DOHH2 (cell line): ENCODE measurements around the gene TTYH1.

Source experiments
- H3F3A ChIP-seq: fragments of 200-600 bp; sonication (generic), shearing (Covaris generic); 2 replicates; pipeline ENCODE4 v1.6.0; 2016; ENCODE audit warnings: antibody characterized with exemption, mild to moderate bottlenecking; ENCODE audit not compliant: control insufficient read depth, insufficient read depth
- H3K27ac ChIP-seq: fragments of 200-600 bp; sonication (generic); 2 replicates; pipeline ENCODE4 v1.5.1; 2014; ENCODE audit warnings: low read depth, mild to moderate bottlenecking, low read length, moderate library complexity
- H3K27me3 ChIP-seq: fragments of 200-600 bp; sonication (generic); 2 replicates; pipeline ENCODE4 v1.6.1; 2014; ENCODE audit warnings: mild to moderate bottlenecking, low read length, mixed read lengths; ENCODE audit not compliant: control insufficient read depth
- H3K36me3 ChIP-seq: fragments of 200-600 bp; sonication (generic); 2 replicates; pipeline ENCODE4 v1.6.1; 2014; ENCODE audit warnings: mild to moderate bottlenecking, low read length, moderate library complexity, mixed read lengths; ENCODE audit not compliant: control insufficient read depth
- H3K4me1 ChIP-seq: fragments of 200-600 bp; sonication (generic); 2 replicates; pipeline ENCODE4 v1.6.1; 2014; ENCODE audit warnings: mild to moderate bottlenecking, low read length, mixed read lengths; ENCODE audit not compliant: control insufficient read depth
- H3K4me2 ChIP-seq: fragments of 200-600 bp; sonication (generic); 2 replicates; pipeline ENCODE4 v1.6.0; 2014; ENCODE audit warnings: mild to moderate bottlenecking, low read length, moderate library complexity
- H3K4me3 ChIP-seq: fragments of 200-600 bp; sonication (generic); 2 replicates; pipeline ENCODE4 v1.5.1; 2014; ENCODE audit warnings: mild to moderate bottlenecking, low read length, mixed read lengths
- H3K79me2 ChIP-seq: fragments of 200-600 bp; sonication (generic); 2 replicates; pipeline ENCODE4 v1.6.1; 2014; ENCODE audit warnings: mild to moderate bottlenecking, low read length, mixed read lengths; ENCODE audit not compliant: control insufficient read depth
- H3K9me2 ChIP-seq: fragments of 200-600 bp; sonication (generic); replicated peaks from 2 replicates; pipeline ENCODE4 v1.6.1; 2014; ENCODE audit warnings: mild to moderate bottlenecking, low read length, mixed read lengths; ENCODE audit not compliant: control insufficient read depth
- H3K9me3 ChIP-seq: fragments of 200-600 bp; sonication (generic); 2 replicates; pipeline ENCODE4 v1.6.1; 2014; ENCODE audit warnings: antibody characterized with exemption, low read length, mixed read lengths; ENCODE audit not compliant: control insufficient read depth, insufficient read depth
- H4K20me1 ChIP-seq: fragments of 200-600 bp; sonication (generic); 2 replicates; pipeline ENCODE4 v1.6.0; 2014; ENCODE audit warnings: low read depth, mild to moderate bottlenecking, antibody characterized with exemption, low read length, moderate library complexity; ENCODE audit not compliant: control insufficient read depth, insufficient read depth
- CTCF ChIP-seq: fragments of 200-600 bp; sonication (generic); IDR thresholded peaks from one replicate; pipeline ENCODE4 v1.5.1; 2014; ENCODE audit warnings: antibody characterized with exemption, mild to moderate bottlenecking, low read depth, low read length; ENCODE audit not compliant: poor library complexity, severe bottlenecking
- EZH2phosphoT487 ChIP-seq: fragments of 200-600 bp; sonication (generic); IDR thresholded peaks from 2 replicates; pipeline ENCODE4 v1.6.1; 2017; ENCODE audit warnings: borderline replicate concordance, mild to moderate bottlenecking, antibody characterized with exemption, low read length, moderate library complexity, mixed read lengths

Gene TTYH1

GRCh38 chr19:54433697-54434096, 18.4 kb downstream of the TTYH1 start:
- no peak for TF ChIP-seq EZH2phosphoT487
- TF ChIP-seq CTCF: no peak
- peaks cover 13% of the 10 kb centered on the region for H3K27me3 ChIP-seq
- no peaks in the 10 kb centered on the region for H3K36me3 ChIP-seq
- H3K79me2 ChIP-seq: no peaks in the 10 kb centered on the region
- no peaks in the 10 kb centered on the region for H3K9me2 ChIP-seq
- peaks cover 8% of the 10 kb centered on the region for H4K20me1 ChIP-seq
- no peak overlapping the region for H3K4me2 ChIP-seq
- no peaks in the 10 kb centered on the region for H3F3A ChIP-seq
- H3K4me1 ChIP-seq: peaks cover 2% of the 10 kb centered on the region; the same call in 1 of the 2 replicates
- no peak overlapping the region for H3K27ac ChIP-seq
- no peaks in the 10 kb centered on the region for H3K9me3 ChIP-seq
- H3K4me3 ChIP-seq: no peak overlapping the region

- no peaks in the 10 kb centered on the region for H3F3A ChIP-seq
- no peak overlapping the region for H3K27ac ChIP-seq
- no peak for TF ChIP-seq CTCF
- TF ChIP-seq EZH2phosphoT487: no peak
- peaks cover 2% of the 10 kb centered on the region; the same call in 1 of the 2 replicates for H3K4me1 ChIP-seq
- H3K4me3 ChIP-seq: no peak overlapping the region
- no peaks in the 10 kb centered on the region for H3K9me3 ChIP-seq
- H3K4me2 ChIP-seq: no peak overlapping the region
- no peaks in the 10 kb centered on the region for H3K79me2 ChIP-seq
- H3K36me3 ChIP-seq: peaks cover 4% of the 10 kb centered on the region; the same call in 1 of the 2 replicates
- H4K20me1 ChIP-seq: peaks cover 10% of the 10 kb centered on the region
- H3K9me2 ChIP-seq: no peaks in the 10 kb centered on the region
- H3K27me3 ChIP-seq: peaks cover 11% of the 10 kb centered on the region
Measured at GRCh38 chr19:54434112-54434872, 19.0 kb downstream of the TTYH1 start.

- peaks cover 10% of the 10 kb centered on the region for H4K20me1 ChIP-seq
- H3K27me3 ChIP-seq: peaks cover 6% of the 10 kb centered on the region
- no peaks in the 10 kb centered on the region for H3K9me3 ChIP-seq
- peaks cover 4% of the 10 kb centered on the region; the same call in 1 of the 2 replicates for H3K36me3 ChIP-seq
- H3K4me1 ChIP-seq: peaks cover 2% of the 10 kb centered on the region; the same call in 1 of the 2 replicates
- no peak overlapping the region for H3K27ac ChIP-seq
- H3K79me2 ChIP-seq: no peaks in the 10 kb centered on the region
- H3K9me2 ChIP-seq: no peaks in the 10 kb centered on the region
- no peak for TF ChIP-seq EZH2phosphoT487
- TF ChIP-seq CTCF: no peak
- H3K4me3 ChIP-seq: no peak overlapping the region
- H3F3A ChIP-seq: no peaks in the 10 kb centered on the region
- H3K4me2 ChIP-seq: no peak overlapping the region
Measured at GRCh38 chr19:54434873-54435214, 19.6 kb downstream of the TTYH1 start.
